GM12891 (cell line): Measurements from ENCODE around the gene CDCA3.

Experiments used
- DNase-seq: peaks from one replicate; pipeline ENCODE4 v3.0.0; 2011; ENCODE audit warnings: low spot score; ENCODE audit not compliant: insufficient read length
- FAIRE-seq: peaks from 2 replicates; lab custom pipeline; 2011; peaks lifted over from hg19 to GRCh38; lab: Jason Lieb, UNC
- PAX5 ChIP-seq: IDR thresholded peaks from 2 replicates; pipeline ENCODE4 v1.6.1; 2011; ENCODE audit warnings: low read length, moderate library complexity, mild to moderate bottlenecking; ENCODE audit not compliant: insufficient read depth, severe bottlenecking
- POLR2A ChIP-seq: IDR thresholded peaks from 2 replicates; pipeline ENCODE4 v1.6.1; 2011; ENCODE audit warnings: low read depth, low read length, control low read depth
- POLR2AphosphoS5 ChIP-seq: IDR thresholded peaks from 2 replicates; pipeline ENCODE4 v1.6.1; 2011; ENCODE audit warnings: low read depth, low read length, control low read depth
- POU2F2 ChIP-seq: IDR thresholded peaks from 2 replicates; pipeline ENCODE4 v1.6.1; 2011; ENCODE audit warnings: low read depth, mild to moderate bottlenecking, control low read depth, low read length, moderate library complexity
- SPI1 ChIP-seq: IDR thresholded peaks from 2 replicates; pipeline ENCODE4 v1.6.1; 2011; ENCODE audit warnings: low read depth, low read length, control low read depth
- TAF1 ChIP-seq: IDR thresholded peaks from 2 replicates; pipeline ENCODE4 v1.6.1; 2011; ENCODE audit warnings: low read depth, low read length, control low read depth

CDCA3 gene

DNA sequence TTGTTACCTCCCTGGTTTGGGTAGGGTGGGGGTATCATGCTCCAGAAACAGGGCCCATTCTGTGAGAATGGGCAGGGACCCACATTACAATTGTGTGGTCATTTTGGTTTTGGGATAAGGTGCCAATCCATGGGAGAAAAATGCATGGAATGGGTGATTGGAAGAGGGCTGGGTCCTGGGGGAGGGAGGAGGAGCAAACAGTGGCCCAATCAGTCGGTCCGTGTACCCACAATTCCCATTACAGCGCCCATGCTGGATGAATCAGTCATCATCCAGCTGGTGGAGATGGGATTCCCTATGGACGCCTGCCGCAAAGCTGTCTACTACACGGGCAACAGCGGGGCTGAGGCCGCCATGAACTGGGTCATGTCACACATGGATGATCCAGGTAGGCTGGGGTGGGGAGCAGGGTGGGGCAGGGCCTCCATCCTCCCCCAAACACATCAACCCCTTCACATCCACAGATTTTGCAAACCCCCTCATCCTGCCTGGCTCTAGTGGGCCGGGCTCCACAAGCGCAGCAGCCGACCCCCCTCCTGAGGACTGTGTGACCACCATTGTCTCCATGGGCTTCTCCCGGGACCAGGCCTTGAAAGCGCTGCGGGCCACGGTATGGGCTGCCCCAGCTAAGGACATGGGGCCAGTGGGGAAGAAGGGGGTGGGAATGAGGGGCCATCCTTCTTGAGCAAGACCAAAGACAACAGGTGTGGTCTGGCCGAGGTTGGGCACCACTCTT lies 12.7 kb upstream of the CDCA3 start:
- FAIRE-seq, result no peak
- TF ChIP-seq TAF1 (no peak), POLR2A (no peak), POLR2AphosphoS5 (no peak), POU2F2 (no peak), PAX5 (no peak), SPI1 (no peak)
- DNase-seq, result no peak

DNA sequence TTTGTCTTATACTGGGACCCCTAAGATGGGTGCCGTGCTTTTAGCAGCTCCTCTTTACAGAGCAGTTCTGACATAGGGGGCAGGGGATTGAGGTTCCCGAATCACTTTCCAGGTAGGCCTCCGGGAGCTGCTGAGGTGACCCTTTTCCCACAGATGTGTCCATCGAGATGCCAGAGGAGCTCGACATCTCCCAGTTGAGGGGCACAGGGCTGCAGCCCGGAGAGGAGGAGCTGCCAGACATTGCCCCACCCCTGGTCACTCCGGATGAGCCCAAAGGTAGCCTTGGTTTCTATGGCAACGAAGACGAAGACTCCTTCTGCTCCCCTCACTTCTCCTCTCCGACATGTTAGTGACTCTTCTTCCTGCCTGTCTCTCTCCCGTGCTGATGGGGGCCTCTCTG lies 11.9 kb upstream of the CDCA3 start:
- no peak for TF ChIP-seq POU2F2
- no peak for TF ChIP-seq TAF1
- no peak for TF ChIP-seq SPI1
- TF ChIP-seq POLR2A, result no peak
- no peak for TF ChIP-seq POLR2AphosphoS5
- no peak for TF ChIP-seq PAX5
- no peak for FAIRE-seq
- no peak for DNase-seq

DNA sequence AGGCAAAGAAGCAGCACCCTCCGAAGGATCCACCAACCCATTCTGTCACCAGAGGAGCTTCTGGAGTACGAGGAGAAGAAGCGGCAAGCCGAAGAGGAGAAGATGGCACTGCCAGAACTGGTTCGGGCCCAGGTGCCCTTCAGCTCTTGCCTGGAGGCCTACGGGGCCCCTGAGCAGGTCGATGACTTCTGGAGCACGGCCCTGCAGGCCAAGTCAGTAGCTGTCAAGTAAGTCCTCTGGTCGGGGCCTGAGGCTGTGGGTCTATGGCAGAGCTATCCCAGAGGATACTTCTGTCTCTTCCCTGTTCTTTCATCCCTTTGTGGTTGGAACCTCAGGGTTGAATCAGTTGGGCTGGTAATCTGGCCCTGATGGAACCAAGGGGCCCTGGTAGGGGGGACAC lies 10.3 kb upstream of the CDCA3 start:
- DNase-seq (no peak), FAIRE-seq (no peak)
- TF ChIP-seq POU2F2 (no peak), SPI1 (no peak), PAX5 (no peak), TAF1 (no peak), POLR2AphosphoS5 (no peak), POLR2A (no peak)

DNA sequence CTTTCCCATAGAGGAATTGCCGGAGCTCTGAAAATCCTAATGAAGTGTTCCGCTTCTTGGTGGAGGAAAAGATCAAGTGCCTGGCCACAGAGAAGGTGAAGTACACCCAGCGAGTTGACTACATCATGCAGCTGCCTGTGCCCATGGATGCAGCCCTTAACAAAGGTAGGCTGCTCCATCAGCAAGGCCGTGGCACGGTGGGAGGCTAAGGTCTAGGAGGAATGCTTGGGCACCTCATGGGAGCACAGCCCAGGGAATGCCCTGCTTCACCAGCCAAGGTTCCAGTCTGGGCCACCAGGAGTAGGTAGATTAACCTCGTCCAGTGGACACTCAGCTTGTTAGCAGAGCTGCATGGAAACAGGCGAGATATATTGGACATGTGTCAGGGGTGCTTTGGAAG lies 9.9 kb upstream of the CDCA3 start:
- FAIRE-seq (no peak), DNase-seq (no peak)
- TF ChIP-seq POLR2A (no peak), TAF1 (no peak), POU2F2 (no peak), POLR2AphosphoS5 (no peak)

DNA sequence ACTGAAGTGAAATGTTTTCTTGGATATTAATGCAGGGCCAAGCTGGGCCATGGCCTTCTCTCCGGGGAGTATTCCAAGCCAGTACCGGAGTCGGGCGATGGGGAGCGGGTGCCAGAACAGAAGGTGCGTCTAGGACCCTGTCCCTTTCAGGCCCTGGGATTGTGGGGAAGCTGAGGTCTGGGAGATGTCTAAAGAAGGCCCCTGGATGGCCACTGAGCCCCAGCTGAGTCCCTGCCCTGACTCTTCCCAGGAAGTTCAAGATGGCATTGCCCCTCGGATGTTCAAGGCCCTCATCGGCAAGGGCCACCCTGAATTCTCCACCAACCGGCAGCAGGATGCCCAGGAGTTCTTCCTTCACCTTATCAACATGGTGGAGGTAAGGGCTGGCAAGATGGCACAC lies 9.0 kb upstream of the CDCA3 start:
- no peak for FAIRE-seq
- no peak for DNase-seq
- no peak for TF ChIP-seq TAF1
- TF ChIP-seq POU2F2, result no peak
- no peak for TF ChIP-seq POLR2AphosphoS5
- no peak for TF ChIP-seq POLR2A
- TF ChIP-seq PAX5, result no peak
- no peak for TF ChIP-seq SPI1

DNA sequence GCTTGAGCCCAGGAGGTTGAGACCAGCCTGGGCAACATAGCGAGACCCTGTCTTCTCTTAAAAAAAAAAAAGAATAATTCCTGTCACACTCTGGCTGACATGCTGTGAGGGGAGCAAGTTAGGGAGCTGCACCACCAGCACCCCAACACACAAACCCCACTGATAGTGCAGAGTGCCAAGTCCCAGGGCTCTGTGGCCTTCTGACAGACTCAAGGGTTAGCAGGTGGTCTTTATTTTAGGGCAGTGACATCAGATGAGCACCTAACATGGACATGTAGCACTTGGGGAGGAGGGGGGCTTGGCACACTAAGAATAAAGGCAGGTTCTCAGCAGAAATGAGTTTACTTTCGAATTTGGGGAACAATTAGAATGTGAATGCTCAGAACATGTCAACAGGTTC lies 7.7 kb upstream of the CDCA3 start:
- no peak for FAIRE-seq
- TF ChIP-seq PAX5, result no peak
- TF ChIP-seq TAF1, result no peak
- no peak for TF ChIP-seq SPI1
- TF ChIP-seq POU2F2, result no peak
- no peak for TF ChIP-seq POLR2A
- TF ChIP-seq POLR2AphosphoS5, result no peak
- DNase-seq, result no peak

DNA sequence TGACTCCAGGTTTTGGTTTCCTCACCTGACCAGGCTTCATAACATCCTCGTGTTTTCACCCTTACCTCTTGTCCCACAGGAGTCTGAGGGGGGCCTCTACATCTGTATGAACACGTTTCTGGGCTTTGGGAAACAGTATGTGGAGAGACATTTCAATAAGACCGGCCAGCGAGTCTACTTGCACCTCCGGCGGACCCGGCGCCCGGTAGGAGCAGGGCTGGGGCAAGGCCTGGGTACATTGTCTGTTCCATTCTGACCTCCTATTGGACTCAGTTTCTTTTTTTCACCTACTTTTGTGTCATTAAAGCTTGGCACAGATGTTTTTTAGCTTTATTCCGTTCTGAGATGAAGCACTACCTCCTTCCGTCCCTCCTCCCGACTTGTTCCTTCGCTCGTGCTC lies 4.2 kb upstream of the CDCA3 start:
- no peak for TF ChIP-seq POU2F2
- no peak for TF ChIP-seq POLR2AphosphoS5
- TF ChIP-seq SPI1, result no peak
- no peak for TF ChIP-seq POLR2A
- no peak for TF ChIP-seq PAX5
- no peak for TF ChIP-seq TAF1
- DNase-seq, result no peak
- no peak for FAIRE-seq

DNA sequence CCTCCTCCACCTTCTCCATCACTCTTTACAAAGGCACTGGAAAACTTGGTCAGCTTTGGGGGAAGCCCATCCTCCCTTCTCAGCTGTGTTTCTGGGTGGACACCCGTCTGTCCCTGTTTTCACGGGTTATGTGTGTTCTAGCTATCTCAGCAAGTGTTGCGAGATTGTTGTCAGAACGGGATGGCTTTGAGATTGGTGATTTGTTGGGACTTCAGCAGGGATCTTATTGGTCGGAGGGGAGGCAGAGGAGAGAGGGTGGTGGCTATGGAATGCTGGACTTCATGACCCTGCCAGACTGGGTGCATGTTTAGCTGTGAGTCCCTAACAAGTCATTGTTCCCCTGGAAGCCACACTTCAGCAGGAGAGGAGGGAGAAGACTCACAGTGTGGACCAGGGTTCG lies 3.0 kb upstream of the CDCA3 start:
- FAIRE-seq (no peak), DNase-seq (no peak)
- no peak for TF ChIP-seq TAF1
- TF ChIP-seq PAX5, result no peak
- no peak for TF ChIP-seq POLR2AphosphoS5
- no peak for TF ChIP-seq POLR2A

DNA sequence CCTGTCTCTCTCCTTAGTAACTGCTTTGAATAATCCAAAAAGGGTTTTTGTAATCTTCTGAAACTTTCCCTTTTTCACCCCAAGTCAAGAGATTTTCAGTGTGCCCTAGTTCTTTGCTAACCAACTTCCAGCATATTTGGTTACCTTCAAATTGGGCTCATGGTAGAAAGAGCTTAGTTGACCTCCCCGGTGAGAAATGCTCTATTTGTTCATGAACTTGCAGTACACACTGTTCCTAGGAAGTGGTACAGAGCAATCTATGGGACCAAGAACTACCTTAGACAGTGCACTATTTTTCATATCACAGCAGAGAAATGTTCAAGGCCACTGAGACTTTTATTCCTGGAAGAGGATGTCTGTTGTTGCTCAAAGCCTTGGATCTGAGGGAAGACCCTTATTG lies 2.5 kb upstream of the CDCA3 start:
- FAIRE-seq (no peak), DNase-seq (no peak)
- TF ChIP-seq PAX5 (no peak), TAF1 (no peak), POLR2AphosphoS5 (no peak), POU2F2 (no peak), POLR2A (no peak), SPI1 (no peak)

DNA sequence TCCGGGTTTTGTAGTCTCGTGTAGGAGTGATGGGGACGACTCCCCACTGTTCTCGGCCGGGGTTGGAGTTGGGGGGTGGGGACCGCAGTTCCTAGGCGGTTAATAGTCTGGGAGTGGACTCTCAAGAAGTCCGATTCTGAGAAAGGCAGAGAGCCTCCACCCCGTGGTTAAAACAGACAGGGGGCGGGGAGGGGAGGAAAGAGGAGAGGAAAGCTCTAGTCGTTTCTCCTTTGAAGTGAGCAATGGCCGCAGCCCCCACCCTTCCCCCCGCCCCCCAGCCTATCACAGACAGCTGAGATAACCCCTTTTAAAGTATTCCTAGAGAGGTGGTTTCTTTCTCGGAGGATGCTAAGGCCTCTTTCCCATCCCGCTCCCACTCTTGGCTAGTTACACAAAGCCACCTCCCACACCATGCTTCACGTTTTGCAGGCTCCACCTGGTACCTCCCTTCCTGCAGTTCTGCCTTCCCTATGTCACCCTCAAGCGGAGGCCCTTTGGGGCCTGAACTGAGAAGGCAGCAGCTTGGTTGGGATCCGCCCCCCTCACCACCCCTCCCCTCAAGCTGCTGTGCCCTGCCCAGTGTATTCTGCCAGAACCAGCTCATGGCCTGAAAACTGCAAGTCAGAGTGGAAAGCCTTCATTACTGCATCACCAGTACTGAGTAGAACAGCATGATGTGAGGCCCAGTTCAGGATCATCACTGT lies 1.7 kb upstream of the CDCA3 start:
- peak; percentile 82 for FAIRE-seq
- no peak for TF ChIP-seq SPI1
- no peak for TF ChIP-seq POLR2AphosphoS5
- no peak for TF ChIP-seq TAF1
- no peak for TF ChIP-seq PAX5
- TF ChIP-seq POU2F2, result no peak
- no peak; the same call in 1 of the 2 replicates for TF ChIP-seq POLR2A
- no peak for DNase-seq
